Naive thymus-derived CD8-positive, alpha-beta T cell (primary cell): ENCODE measurements around the gene OPN5. TPM values are rescaled to one million over a fixed set of nuclear protein-coding genes. Genes with fewer than 3 reads are reported as not detected.

ENCODE experiments used
- ATAC-seq, 2 donors: fragments of 150-1000 bp; cut with Tn5 transposase in 1 of 2; sonication (Bioruptor Pico), chemical (Tn5 transposase) in 1 of 2; 1 replicate in 1 of 2; 2 replicates in 1 of 2; pipeline ENCODE4 v1.10.0; 2021; ENCODE audit warnings: mild to moderate bottlenecking in 2 of 2, moderate library complexity in 2 of 2
- POLR2A ChIA-PET: fragments of 350-600 bp; sonication (Branson Sonifier 250); formaldehyde crosslinking; loops from one replicate; lab custom pipeline; 2021; ENCODE audit warnings: antibody characterized with exemption; lab: Charles Lee
- DNase-seq, 10 donors: peaks; one replicate each; pipeline versions ENCODE4 v3.0.0 to v3.0.0-alpha.2; 2020 to 2022
- H3K27ac Mint-ChIP-seq, 10 donors: one replicate each; pipeline ENCODE4 v1.8.0; 2020 to 2022; ENCODE audit warnings: mild to moderate bottlenecking in 10 of 10, mixed read lengths in 10 of 10, moderate library complexity in 4 of 10, inconsistent platforms in 1 of 10
- H3K27me3 Mint-ChIP-seq, 5 donors: one replicate each; pipeline ENCODE4 v1.8.0; 2021 to 2022; ENCODE audit warnings: mixed read lengths in 5 of 5
- H3K36me3 Mint-ChIP-seq, 3 donors: one replicate each; pipeline ENCODE4 v1.8.0; 2020 to 2022; ENCODE audit warnings: mixed read lengths in 3 of 3, mild to moderate bottlenecking in 2 of 3, inconsistent platforms in 1 of 3
- H3K4me1 Mint-ChIP-seq, 4 donors: one replicate each; pipeline ENCODE4 v1.8.0; 2021 to 2022; ENCODE audit warnings: mixed read lengths in 4 of 4
- H3K4me3 Mint-ChIP-seq, 10 donors: one replicate each; pipeline ENCODE4 v1.8.0; 2020 to 2022; ENCODE audit warnings: mild to moderate bottlenecking in 10 of 10, mixed read lengths in 10 of 10, moderate library complexity in 6 of 10, inconsistent platforms in 1 of 10
- H3K9me3 Mint-ChIP-seq, 9 donors: one replicate each; pipeline ENCODE4 v1.8.0; 2020 to 2022; ENCODE audit warnings: mixed read lengths in 9 of 9, mild to moderate bottlenecking in 3 of 9, inconsistent platforms in 1 of 9, moderate library complexity in 1 of 9
- polyA plus RNA-seq, 3 donors: library from polyadenylated mRNA; unstranded; fragments of 300-500 nt; fragmentation: Illumina TruSeq; gene quantifications; one replicate each; pipeline ENCODE4 v1.2.3, GENCODE V29; 2021
- total RNA-seq, 8 experiments: library from RNA in 2 of 8; stranded (reverse) in 2 of 8; gene quantifications; one replicate each; pipeline ENCODE4 v1.2.3 and lab custom pipeline; 2021 to 2026

Gene OPN5
- total and polyA plus RNA-seq, 5 experiments from 2014 or later = not detected

- POLR2A ChIA-PET = no interaction called here
- DNase-seq = no peak
- Mint-ChIP-seq H3K4me3 (no peak overlapping the region), H3K36me3 (peaks cover 0 to 9% (median 6%) of the 10 kb centered on the region in 3 donors), H3K27ac (no peak overlapping the region), H3K27me3 (peaks cover 3 to 18% (median 9%) of the 10 kb centered on the region in 5 donors), H3K4me1 (no peaks in the 10 kb centered on the region), H3K9me3 (peaks cover 0 to 10% (median 2%) of the 10 kb centered on the region in 9 donors)
- ATAC-seq = no peak
Observed at GRCh38 chr6:47762502-47762901, 19.3 kb upstream of the OPN5 start.

- H3K27me3 Mint-ChIP-seq = peaks cover 4 to 16% (median 9%) of the 10 kb centered on the region in 5 donors
Observed at GRCh38 chr6:47766445-47766844, 15.4 kb upstream of the OPN5 start.

GRCh38 chr6:47767102-47767501 lies 14.7 kb upstream of the OPN5 start:
- H3K9me3 Mint-ChIP-seq = peaks cover 0 to 10% (median 2%) of the 10 kb centered on the region in 9 donors
- no peak for DNase-seq
- POLR2A ChIA-PET = no interaction called here
- H3K36me3 Mint-ChIP-seq = peaks cover 0 to 9% (median 6%) of the 10 kb centered on the region in 3 donors
- H3K27me3 Mint-ChIP-seq = peaks cover 4 to 13% (median 9%) of the 10 kb centered on the region in 5 donors
- no peaks in the 10 kb centered on the region for H3K4me1 Mint-ChIP-seq
- H3K27ac Mint-ChIP-seq = no peak overlapping the region
- no peak overlapping the region for H3K4me3 Mint-ChIP-seq
- ATAC-seq = no peak

More at GRCh38 chr6:47766445-47766844, 15.4 kb upstream of the OPN5 start:
- H3K4me3 Mint-ChIP-seq = no peak overlapping the region
- H3K4me1 Mint-ChIP-seq = no peaks in the 10 kb centered on the region
- no peak for ATAC-seq
- peaks cover 0 to 9% (median 6%) of the 10 kb centered on the region in 3 donors for H3K36me3 Mint-ChIP-seq
- POLR2A ChIA-PET = no interaction called here
- H3K27ac Mint-ChIP-seq = no peak overlapping the region
- peaks cover 0 to 10% (median 2%) of the 10 kb centered on the region in 9 donors for H3K9me3 Mint-ChIP-seq
- DNase-seq = no peak

GRCh38 chr6:47769982-47770381 lies 11.8 kb upstream of the OPN5 start:
- peaks cover 0 to 9% (median 6%) of the 10 kb centered on the region in 3 donors for H3K36me3 Mint-ChIP-seq
- peaks cover 0 to 9% (median 4%) of the 10 kb centered on the region in 5 donors for H3K27me3 Mint-ChIP-seq
- no peak overlapping the region for H3K27ac Mint-ChIP-seq
- POLR2A ChIA-PET = no interaction called here
- peaks cover 0 to 10% (median 2%) of the 10 kb centered on the region in 9 donors for H3K9me3 Mint-ChIP-seq
- no peak for DNase-seq
- H3K4me3 Mint-ChIP-seq = no peak overlapping the region
- no peaks in the 10 kb centered on the region for H3K4me1 Mint-ChIP-seq
- ATAC-seq = no peak

- H3K4me1 Mint-ChIP-seq = no peaks in the 10 kb centered on the region
- H3K27ac Mint-ChIP-seq = no peak overlapping the region
- peaks cover 0 to 7% (median 4%) of the 10 kb centered on the region in 5 donors for H3K27me3 Mint-ChIP-seq
- DNase-seq = no peak
- POLR2A ChIA-PET = no interaction called here
- H3K4me3 Mint-ChIP-seq = no peak overlapping the region
- ATAC-seq = no peak
- H3K36me3 Mint-ChIP-seq = peaks cover 0 to under 1% (median 0%) of the 10 kb centered on the region in 3 donors
- H3K9me3 Mint-ChIP-seq = peaks cover 0 to under 1% (median 0%) of the 10 kb centered on the region in 9 donors
Observed at GRCh38 chr6:47772359-47772758, 9.5 kb upstream of the OPN5 start.

- Mint-ChIP-seq H3K27ac (no peak overlapping the region), H3K9me3 (no peaks in the 10 kb centered on the region), H3K36me3 (no peaks in the 10 kb centered on the region), H3K4me3 (no peak overlapping the region), H3K27me3 (peaks cover 0 to 4% (median 3%) of the 10 kb centered on the region in 5 donors), H3K4me1 (no peaks in the 10 kb centered on the region)
- POLR2A ChIA-PET = no interaction called here
- no peak for ATAC-seq
- no peak for DNase-seq
Observed at GRCh38 chr6:47773005-47773404, 8.8 kb upstream of the OPN5 start.

- peaks cover 0 to 11% (median 6%) of the 10 kb centered on the region in 4 donors for H3K4me1 Mint-ChIP-seq
- peak; percentile 79 to 91 for ATAC-seq
- peaks cover 0 to 5% (median 4%) of the 10 kb centered on the region in 5 donors for H3K27me3 Mint-ChIP-seq
- peak overlapping the region in 1 of 10 donors; percentile 30 for H3K4me3 Mint-ChIP-seq
- POLR2A ChIA-PET = no interaction called here
- no peaks in the 10 kb centered on the region for H3K36me3 Mint-ChIP-seq
- H3K27ac Mint-ChIP-seq = peak overlapping the region in 2 of 10 donors; percentile 20 to 60
- DNase-seq = peak in 8 of 10 donors; percentile 7 to 66 (median 35)
- H3K9me3 Mint-ChIP-seq = no peaks in the 10 kb centered on the region
Observed at GRCh38 chr6:47780510-47781356, 1.1 kb upstream of the OPN5 start.

GRCh38 chr6:47785182-47785581 lies 3.4 kb downstream of the OPN5 start:
- no peak overlapping the region for H3K27ac Mint-ChIP-seq
- DNase-seq = no peak
- H3K27me3 Mint-ChIP-seq = peaks cover 10 to 24% (median 18%) of the 10 kb centered on the region in 5 donors
- H3K36me3 Mint-ChIP-seq = no peaks in the 10 kb centered on the region
- POLR2A ChIA-PET = no interaction called here
- no peak overlapping the region for H3K4me3 Mint-ChIP-seq
- no peaks in the 10 kb centered on the region for H3K9me3 Mint-ChIP-seq
- peaks cover 0 to 13% (median 9%) of the 10 kb centered on the region in 4 donors for H3K4me1 Mint-ChIP-seq
- no peak for ATAC-seq

- no peak overlapping the region for H3K27ac Mint-ChIP-seq
- H3K9me3 Mint-ChIP-seq = no peaks in the 10 kb centered on the region
- H3K4me3 Mint-ChIP-seq = peak overlapping the region in 6 of 10 donors; percentile 1 to 42 (median 8)
- POLR2A ChIA-PET = no interaction called here
- H3K4me1 Mint-ChIP-seq = peaks cover 0 to 5% (median 2%) of the 10 kb centered on the region in 4 donors
- H3K27me3 Mint-ChIP-seq = peaks cover 12 to 41% (median 25%) of the 10 kb centered on the region in 5 donors
- DNase-seq = peak; percentile 2 to 66 (median 45)
- peak; percentile 69 to 77 for ATAC-seq
- H3K36me3 Mint-ChIP-seq = no peaks in the 10 kb centered on the region
Observed at GRCh38 chr6:47787620-47788497, 6.0 kb downstream of the OPN5 start.

GRCh38 chr6:47788498-47788884 lies 6.7 kb downstream of the OPN5 start:
- Mint-ChIP-seq H3K27ac (no peak overlapping the region), H3K9me3 (no peaks in the 10 kb centered on the region), H3K27me3 (peaks cover 10 to 41% (median 25%) of the 10 kb centered on the region in 5 donors), H3K36me3 (no peaks in the 10 kb centered on the region), H3K4me3 (peak overlapping the region in 4 of 10 donors; percentile 1 to 42 (median 16)), H3K4me1 (peaks cover 0 to 5% (median 2%) of the 10 kb centered on the region in 4 donors)
- ATAC-seq = no peak
- POLR2A ChIA-PET = no interaction called here
- DNase-seq = no peak

- H3K9me3 Mint-ChIP-seq = no peaks in the 10 kb centered on the region
- POLR2A ChIA-PET = no interaction called here
- no peaks in the 10 kb centered on the region for H3K36me3 Mint-ChIP-seq
- DNase-seq (no peak), ATAC-seq (no peak)
- peaks cover 0 to 5% (median 2%) of the 10 kb centered on the region in 4 donors for H3K4me1 Mint-ChIP-seq
- H3K27me3 Mint-ChIP-seq = peaks cover 10 to 41% (median 25%) of the 10 kb centered on the region in 5 donors
- H3K27ac Mint-ChIP-seq = no peak overlapping the region
- H3K4me3 Mint-ChIP-seq = no peak overlapping the region
Observed at GRCh38 chr6:47789553-47789952, 7.7 kb downstream of the OPN5 start.

- Mint-ChIP-seq H3K4me3 (no peak overlapping the region), H3K9me3 (no peaks in the 10 kb centered on the region), H3K27me3 (peaks cover 6 to 32% (median 18%) of the 10 kb centered on the region in 5 donors), H3K36me3 (no peaks in the 10 kb centered on the region), H3K27ac (no peak overlapping the region), H3K4me1 (peaks cover 0 to 5% (median 2%) of the 10 kb centered on the region in 4 donors)
- ATAC-seq (no peak), DNase-seq (no peak)
- POLR2A ChIA-PET = no interaction called here
Observed at GRCh38 chr6:47792216-47792733, 10.4 kb downstream of the OPN5 start.
